GM19023 (cell line): Measurements from ENCODE around the gene MYO18A.

Experiments
- ATAC-seq: cut with Tn5 transposase; IDR thresholded peaks from one replicate; pipeline ENCODE4 v1.9.1; 2021; ENCODE audit warnings: mild to moderate bottlenecking, moderate library complexity; ENCODE audit not compliant: unreplicated experiment

The MYO18A gene

GRCh38 chr17:29038085-29038795 is 142.0 kb downstream of the MYO18A start:
- no peak for ATAC-seq

- no peak for ATAC-seq
Observed at GRCh38 chr17:29037739-29038084, 142.5 kb downstream of the MYO18A start.

- ATAC-seq: no peak
Observed at GRCh38 chr17:29036584-29036983, 143.6 kb downstream of the MYO18A start.

- no peak for ATAC-seq
Observed at GRCh38 chr17:29034510-29034909, 145.7 kb downstream of the MYO18A start.

GRCh38 chr17:29032857-29033197 is 147.4 kb downstream of the MYO18A start:
- ATAC-seq: no peak

- no peak for ATAC-seq
Observed at GRCh38 chr17:29032013-29032856, 148.0 kb downstream of the MYO18A start.

- ATAC-seq: no peak
Observed at GRCh38 chr17:29031488-29031887, 148.7 kb downstream of the MYO18A start.

- no peak for ATAC-seq
Observed at GRCh38 chr17:29024316-29024952, 155.8 kb downstream of the MYO18A start.

GRCh38 chr17:29022074-29022473 is 158.1 kb downstream of the MYO18A start:
- ATAC-seq: no peak

- ATAC-seq: no peak
Observed at GRCh38 chr17:29021226-29021625, 159.0 kb downstream of the MYO18A start.
